Osteocyte (in vitro differentiated cells): ENCODE results near the gene HID1. TPM values are rescaled to one million over a fixed set of nuclear protein-coding genes. Genes with fewer than 3 reads are reported as not detected.
"Not testable (repeated sequence)": the region's sequence is repeated elsewhere in the genome, so short reads cannot be mapped to it uniquely, and the experiment has no call there.

Experiments used
- DNase-seq: peaks from one replicate; pipeline ENCODE4 v3.0.0; 2021; ENCODE audit warnings: mixed read lengths; ENCODE audit not compliant: unreplicated experiment; ENCODE audit errors: extremely low spot score
- H3K27ac Mint-ChIP-seq: one replicate; pipeline ENCODE4 v1.8.0; 2021; ENCODE audit warnings: mild to moderate bottlenecking, mixed read lengths; ENCODE audit not compliant: unreplicated experiment
- H3K27me3 Mint-ChIP-seq: one replicate; pipeline ENCODE4 v1.8.0; 2021; ENCODE audit warnings: mixed read lengths; ENCODE audit not compliant: unreplicated experiment
- H3K36me3 Mint-ChIP-seq: one replicate; pipeline ENCODE4 v1.8.0; 2021; ENCODE audit warnings: mixed read lengths; ENCODE audit not compliant: unreplicated experiment
- H3K4me1 Mint-ChIP-seq: one replicate; pipeline ENCODE4 v1.8.0; 2021; ENCODE audit warnings: mixed read lengths; ENCODE audit not compliant: unreplicated experiment
- H3K4me3 Mint-ChIP-seq: one replicate; pipeline ENCODE4 v1.8.0; 2021; ENCODE audit warnings: mild to moderate bottlenecking, moderate library complexity, mixed read lengths; ENCODE audit not compliant: unreplicated experiment
- H3K9me3 Mint-ChIP-seq: one replicate; pipeline ENCODE4 v1.8.0; 2021; ENCODE audit warnings: mixed read lengths; ENCODE audit not compliant: unreplicated experiment
- total RNA-seq: library from RNA; stranded (reverse); gene quantifications from 2 replicates; pipeline ENCODE4 v1.2.1, GENCODE V29; 2021
- TF ChIP-seq, protein P1 (sequence below): fragments of 200-600 bp; sonication (generic); IDR thresholded peaks from 2 replicates; pipeline ENCODE4 v1.5.0; 2021; ENCODE audit warnings: antibody characterized with exemption, mild to moderate bottlenecking, moderate library complexity

Gene HID1
- total RNA-seq, 1 donor from 2014 or later = 10.1 TPM

DNA sequence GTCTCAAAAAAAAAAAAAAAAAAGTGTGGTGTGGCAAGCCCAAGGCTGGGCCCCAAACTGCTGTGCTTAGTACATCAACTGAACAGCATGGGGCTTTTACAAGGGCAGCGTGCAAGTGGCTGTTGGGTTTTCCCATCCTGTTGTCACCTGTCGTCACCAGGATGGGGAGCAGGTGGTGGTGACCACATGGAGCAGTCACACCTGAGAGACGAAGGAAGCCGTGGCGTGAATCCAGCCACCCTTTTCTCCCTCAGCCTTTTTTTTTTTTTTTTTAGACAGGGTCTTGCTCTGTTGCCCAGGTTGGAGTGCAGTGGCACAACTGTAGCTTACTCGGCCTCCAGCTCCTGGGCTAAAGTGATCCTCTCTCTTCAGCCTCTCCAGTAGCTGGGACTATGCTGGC, 35.8 kb upstream of the HID1 start:
- no peak for DNase-seq
- H3K27me3 Mint-ChIP-seq = no peaks in the 10 kb centered on the region
- H3K36me3 Mint-ChIP-seq = peaks cover 8% of the 10 kb centered on the region
- H3K4me1 Mint-ChIP-seq = peaks cover 19% of the 10 kb centered on the region
- H3K4me3 Mint-ChIP-seq = no peak overlapping the region
- no peaks in the 10 kb centered on the region for H3K9me3 Mint-ChIP-seq
- H3K27ac Mint-ChIP-seq = no peak overlapping the region
- TF ChIP-seq, protein P1, sequence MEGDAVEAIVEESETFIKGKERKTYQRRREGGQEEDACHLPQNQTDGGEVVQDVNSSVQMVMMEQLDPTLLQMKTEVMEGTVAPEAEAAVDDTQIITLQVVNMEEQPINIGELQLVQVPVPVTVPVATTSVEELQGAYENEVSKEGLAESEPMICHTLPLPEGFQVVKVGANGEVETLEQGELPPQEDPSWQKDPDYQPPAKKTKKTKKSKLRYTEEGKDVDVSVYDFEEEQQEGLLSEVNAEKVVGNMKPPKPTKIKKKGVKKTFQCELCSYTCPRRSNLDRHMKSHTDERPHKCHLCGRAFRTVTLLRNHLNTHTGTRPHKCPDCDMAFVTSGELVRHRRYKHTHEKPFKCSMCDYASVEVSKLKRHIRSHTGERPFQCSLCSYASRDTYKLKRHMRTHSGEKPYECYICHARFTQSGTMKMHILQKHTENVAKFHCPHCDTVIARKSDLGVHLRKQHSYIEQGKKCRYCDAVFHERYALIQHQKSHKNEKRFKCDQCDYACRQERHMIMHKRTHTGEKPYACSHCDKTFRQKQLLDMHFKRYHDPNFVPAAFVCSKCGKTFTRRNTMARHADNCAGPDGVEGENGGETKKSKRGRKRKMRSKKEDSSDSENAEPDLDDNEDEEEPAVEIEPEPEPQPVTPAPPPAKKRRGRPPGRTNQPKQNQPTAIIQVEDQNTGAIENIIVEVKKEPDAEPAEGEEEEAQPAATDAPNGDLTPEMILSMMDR = no peak

DNA sequence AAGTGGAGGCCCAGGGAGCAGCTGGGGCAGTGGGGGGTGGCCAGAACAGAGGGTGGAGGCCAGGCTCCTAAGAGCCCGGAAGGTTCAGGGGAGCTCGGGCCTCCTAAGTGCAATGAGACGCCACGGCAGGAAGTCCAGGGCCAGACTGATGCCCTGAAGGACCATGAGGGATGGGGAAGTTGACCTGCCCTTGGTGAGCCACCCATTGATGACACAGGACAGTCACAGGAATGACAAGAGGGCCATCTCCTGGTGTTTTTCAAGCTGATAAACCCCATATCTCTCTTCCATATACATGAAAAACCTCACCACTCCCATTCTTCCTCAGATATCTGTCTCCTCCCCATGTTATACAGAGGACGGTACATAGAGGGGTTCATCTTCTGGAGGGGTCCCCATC, 34.1 kb upstream of the HID1 start:
- no peaks in the 10 kb centered on the region for H3K9me3 Mint-ChIP-seq
- TF ChIP-seq, protein P1 = no peak
- DNase-seq = no peak
- no peak overlapping the region for H3K4me3 Mint-ChIP-seq
- H3K27ac Mint-ChIP-seq = no peak overlapping the region
- peaks cover 7% of the 10 kb centered on the region for H3K4me1 Mint-ChIP-seq
- no peaks in the 10 kb centered on the region for H3K27me3 Mint-ChIP-seq
- H3K36me3 Mint-ChIP-seq = peaks cover 12% of the 10 kb centered on the region

DNA sequence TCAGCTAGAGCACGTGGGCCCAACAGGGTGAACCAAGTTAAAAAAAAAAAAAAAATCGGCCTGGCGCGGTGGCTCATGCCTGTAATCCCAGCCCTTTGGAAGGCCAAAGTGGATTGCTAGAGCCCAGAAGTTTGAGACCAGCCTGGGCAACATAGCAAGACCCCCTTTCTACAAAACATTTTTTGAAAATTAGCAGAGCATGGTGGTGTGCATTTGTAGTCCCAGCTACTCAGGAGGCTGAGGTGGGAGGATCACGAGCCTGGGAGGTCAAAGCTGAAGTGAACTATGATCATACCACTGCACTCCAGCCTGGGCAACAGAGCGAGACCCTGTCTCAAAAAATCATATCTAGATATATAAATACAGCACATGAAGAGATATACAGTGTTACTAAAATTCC, 33.5 kb upstream of the HID1 start:
- not testable (repeated sequence) for H3K27me3 Mint-ChIP-seq, H3K27ac Mint-ChIP-seq, H3K9me3 Mint-ChIP-seq, DNase-seq, H3K4me1 Mint-ChIP-seq, H3K4me3 Mint-ChIP-seq
- H3K36me3 Mint-ChIP-seq = peaks cover 12% of the 10 kb centered on the region

DNA sequence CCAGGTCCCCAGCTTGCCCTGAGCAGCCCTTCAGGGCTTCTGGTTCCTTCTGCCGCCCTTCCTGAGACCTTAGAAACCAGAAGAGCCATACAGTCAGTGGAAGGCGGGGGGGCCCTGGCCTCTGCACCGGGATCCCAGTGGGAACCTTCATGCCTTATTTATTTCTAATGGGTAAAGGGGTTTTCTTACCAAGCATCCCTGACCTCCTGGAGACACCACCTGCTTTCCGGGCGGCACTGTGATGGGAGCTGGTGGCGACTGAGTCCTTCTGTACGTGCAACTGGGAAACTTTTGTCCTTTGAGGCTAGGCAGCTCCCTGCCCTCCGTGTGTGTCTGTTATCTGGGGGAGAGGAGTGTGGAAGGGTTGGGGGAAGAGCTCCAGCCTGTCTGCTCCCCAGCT, 32.7 kb upstream of the HID1 start:
- H3K27me3 Mint-ChIP-seq = no peaks in the 10 kb centered on the region
- no peaks in the 10 kb centered on the region for H3K9me3 Mint-ChIP-seq
- no peak for DNase-seq
- no peak overlapping the region for H3K27ac Mint-ChIP-seq
- H3K4me1 Mint-ChIP-seq = no peaks in the 10 kb centered on the region
- TF ChIP-seq, protein P1 = no peak
- peaks cover 12% of the 10 kb centered on the region for H3K36me3 Mint-ChIP-seq
- H3K4me3 Mint-ChIP-seq = no peak overlapping the region

DNA sequence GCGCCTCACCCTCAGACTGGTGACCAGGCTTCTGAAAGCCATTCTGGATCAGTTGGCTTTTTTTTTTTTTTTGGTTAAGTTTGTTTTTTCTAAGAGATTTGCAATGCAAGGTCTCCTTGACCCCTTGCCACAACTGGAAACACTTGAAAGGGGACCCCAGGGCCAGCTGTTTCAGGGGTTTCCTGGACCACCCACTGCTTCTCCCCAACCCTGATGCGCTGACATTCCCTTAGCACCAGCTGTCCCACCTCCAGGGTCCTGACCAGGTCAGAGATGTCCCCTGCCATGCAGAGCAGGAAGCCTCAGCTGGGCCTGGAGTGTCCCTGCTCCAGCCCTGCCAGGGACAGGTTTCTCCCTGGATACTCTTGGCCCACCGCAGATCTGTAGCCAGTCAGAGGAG, 31.8 kb upstream of the HID1 start:
- Mint-ChIP-seq H3K36me3 (peaks cover 12% of the 10 kb centered on the region), H3K27ac (no peak overlapping the region), H3K4me3 (no peak overlapping the region), H3K9me3 (no peaks in the 10 kb centered on the region), H3K27me3 (no peaks in the 10 kb centered on the region), H3K4me1 (no peaks in the 10 kb centered on the region)
- DNase-seq = no peak
- TF ChIP-seq, protein P1 = no peak

DNA sequence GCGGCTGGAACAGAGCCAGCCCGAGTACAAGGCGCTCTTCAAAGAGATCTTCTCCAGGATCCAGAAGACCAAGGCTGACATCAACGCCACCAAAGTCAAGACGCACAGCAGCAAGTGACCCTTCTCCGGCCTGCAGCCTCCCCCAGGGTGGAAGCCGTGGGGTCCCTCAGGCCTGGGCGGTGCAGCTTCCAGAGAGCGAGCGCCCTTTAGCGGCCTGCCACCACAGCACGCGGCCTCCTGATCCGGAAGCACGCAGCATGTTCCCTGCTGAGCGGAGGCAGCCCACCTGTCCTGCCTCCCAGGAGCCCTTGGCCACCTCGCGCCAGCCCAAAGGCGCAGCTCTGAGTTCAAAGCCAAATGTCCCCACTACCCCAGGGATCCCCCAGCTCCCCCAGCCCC, 31.4 kb upstream of the HID1 start:
- no peaks in the 10 kb centered on the region for H3K4me1 Mint-ChIP-seq
- no peak for DNase-seq
- no peaks in the 10 kb centered on the region for H3K9me3 Mint-ChIP-seq
- TF ChIP-seq, protein P1 = no peak
- no peaks in the 10 kb centered on the region for H3K27me3 Mint-ChIP-seq
- no peak overlapping the region for H3K4me3 Mint-ChIP-seq
- H3K27ac Mint-ChIP-seq = no peak overlapping the region
- peaks cover 12% of the 10 kb centered on the region for H3K36me3 Mint-ChIP-seq
